Endothelial cell of umbilical vein (primary cell): ENCODE data around the gene CDIPT. TPM values are rescaled to one million over a fixed set of nuclear protein-coding genes. Genes with fewer than 3 reads are reported as not detected.

Experiments
- BruUV-seq: library from RNA; stranded (reverse); fragments of 400-500 nt; replicated peaks from 2 replicates; lab custom pipeline; 2021; lab: Mats Ljungman, UMichigan
- CTCF ChIA-PET: fragments of 300-600, 350-600 bp; sonication (Branson Sonifier 250); formaldehyde crosslinking; loops from one replicate; lab custom pipeline; 2021; ENCODE audit warnings: antibody characterized with exemption, inconsistent platforms; lab: Charles Lee
- POLR2A ChIA-PET: fragments of 300-600, 350-600 bp; sonication (Branson Sonifier 250); formaldehyde crosslinking; loops from one replicate; lab custom pipeline; 2021; ENCODE audit warnings: antibody characterized with exemption, inconsistent platforms; lab: Charles Lee
- DNase-seq: peaks from one replicate; pipeline ENCODE4 v3.0.0-alpha.2; 2011; ENCODE audit warnings: low read depth, low spot score
- FAIRE-seq: peaks from 2 replicates; lab custom pipeline; 2011; peaks lifted over from hg19 to GRCh38; lab: Jason Lieb, UNC
- H2AFZ ChIP-seq: 2 replicates; pipeline ENCODE4 v1.6.0; 2012; ENCODE audit warnings: low read depth, low read length, control low read depth, inconsistent platforms
- H3K27ac ChIP-seq: 2 replicates; pipeline ENCODE4 v1.5.1; 2011; ENCODE audit warnings: low read depth, mild to moderate bottlenecking, control low read depth, low read length, moderate library complexity; ENCODE audit not compliant: insufficient read depth
- H3K27me3 ChIP-seq, 2 experiments: 2 replicates each; pipeline versions ENCODE4 v1.6.0 to v1.6.1; 2011; ENCODE audit warnings: low read length in 2 of 2, mixed read lengths in 1 of 2; ENCODE audit not compliant: control insufficient read depth in 2 of 2, insufficient read depth in 2 of 2
- H3K36me3 ChIP-seq, 2 experiments: 2 replicates in 1 of 2; 3 replicates in 1 of 2; pipeline ENCODE4 v1.5.1; 2011; ENCODE audit warnings: low read length in 2 of 2, mild to moderate bottlenecking in 1 of 2, moderate library complexity in 1 of 2; ENCODE audit not compliant: control insufficient read depth in 2 of 2, insufficient read depth in 2 of 2; ENCODE audit errors: extremely low read depth in 1 of 2
- H3K4me1 ChIP-seq: 3 replicates; pipeline ENCODE4 v1.5.1; 2011; ENCODE audit warnings: mild to moderate bottlenecking, low read length; ENCODE audit not compliant: control insufficient read depth, insufficient read depth; ENCODE audit errors: extremely low read depth
- H3K4me2 ChIP-seq: 2 replicates; pipeline ENCODE4 v1.6.1; 2011; ENCODE audit warnings: low read length, control low read depth, mixed read lengths; ENCODE audit not compliant: insufficient read depth
- H3K4me3 ChIP-seq, 3 experiments: fragments of 200-600 bp in 1 of 3; sonication (generic), shearing (Covaris generic) in 1 of 3; replicated peaks in 1 of 3; 2 replicates each; pipeline ENCODE4 v1.5.1; 2011 to 2016; ENCODE audit warnings: control low read depth in 3 of 3, low read length in 3 of 3, mild to moderate bottlenecking in 2 of 3, inconsistent platforms in 1 of 3, low read depth in 1 of 3, moderate library complexity in 1 of 3; ENCODE audit not compliant: insufficient read depth in 1 of 3
- H3K79me2 ChIP-seq: 2 replicates; pipeline ENCODE4 v1.6.0; 2012; ENCODE audit warnings: low read length, inconsistent platforms; ENCODE audit not compliant: control insufficient read depth, insufficient read depth
- H3K9ac ChIP-seq: replicated peaks from 2 replicates; pipeline ENCODE3; 2011; ENCODE audit warnings: low read length, control low read depth; ENCODE audit not compliant: insufficient read depth; ENCODE audit errors: extremely low read depth
- H3K9me1 ChIP-seq: replicated peaks from 3 replicates; pipeline ENCODE4 v1.6.0; 2011; ENCODE audit warnings: mild to moderate bottlenecking, low read length; ENCODE audit not compliant: control insufficient read depth, insufficient read depth; ENCODE audit errors: extremely low read depth
- H3K9me3 ChIP-seq: replicated peaks from 2 replicates; pipeline ENCODE4 v1.5.1; 2012; ENCODE audit warnings: low read length, inconsistent platforms; ENCODE audit not compliant: control insufficient read depth, insufficient read depth
- H4K20me1 ChIP-seq: replicated peaks from 2 replicates; pipeline ENCODE3; 2011; ENCODE audit warnings: mild to moderate bottlenecking, low read length; ENCODE audit not compliant: control insufficient read depth, insufficient read depth; ENCODE audit errors: extremely low read depth
- CTCF ChIP-seq, 2 donors: IDR thresholded peaks; 1 replicate in 1 of 2; 2 replicates in 1 of 2; pipeline ENCODE4 v1.5.1; 2011; ENCODE audit warnings: low read length in 2 of 2, mild to moderate bottlenecking in 2 of 2, moderate library complexity in 2 of 2, control low read depth in 1 of 2, inconsistent platforms in 1 of 2, low read depth in 1 of 2; ENCODE audit not compliant: insufficient read depth in 1 of 2; ENCODE audit errors: extremely low read depth in 1 of 2
- EZH2 ChIP-seq: IDR thresholded peaks from 2 replicates; pipeline ENCODE4 v1.6.1; 2012; ENCODE audit warnings: borderline replicate concordance, low read depth, mild to moderate bottlenecking, moderate library complexity, low read length, inconsistent platforms; ENCODE audit not compliant: severe bottlenecking
- FOS ChIP-seq: IDR thresholded peaks from 2 replicates; pipeline ENCODE4 v1.6.1; 2011; ENCODE audit warnings: mild to moderate bottlenecking, low read length, moderate library complexity, borderline replicate concordance; ENCODE audit not compliant: insufficient read depth
- GATA2 ChIP-seq: IDR thresholded peaks from 2 replicates; pipeline ENCODE4 v1.7.0; 2011; ENCODE audit warnings: low read depth, mild to moderate bottlenecking, moderate library complexity, mixed read lengths, low read length; ENCODE audit not compliant: insufficient read length, insufficient read depth
- JUN ChIP-seq: IDR thresholded peaks from 2 replicates; pipeline ENCODE4 v1.6.1; 2011; ENCODE audit warnings: borderline replicate concordance, low read depth; ENCODE audit not compliant: insufficient read length, insufficient read depth
- MAX ChIP-seq: IDR thresholded peaks from 2 replicates; pipeline ENCODE4 v1.6.1; 2011; ENCODE audit not compliant: insufficient read depth, insufficient read length
- MYC ChIP-seq: IDR thresholded peaks from one replicate; pipeline ENCODE4 v1.6.1; 2011; ENCODE audit warnings: mild to moderate bottlenecking, low read depth, low read length
- POLR2A ChIP-seq: IDR thresholded peaks from 2 replicates; pipeline ENCODE4 v1.6.1; 2012; ENCODE audit warnings: low read depth, mild to moderate bottlenecking, control low read depth, low read length
- POLR2AphosphoS5 ChIP-seq: IDR thresholded peaks from 2 replicates; pipeline ENCODE4 v1.6.1; 2012; ENCODE audit warnings: low read depth, mild to moderate bottlenecking, control low read depth, low read length, moderate library complexity; ENCODE audit not compliant: insufficient read depth
- dilution Hi-C: fragments of 300-500 bp; cut with MboI; formaldehyde crosslinking; loops from one replicate; pipeline ENCODE4 v1.15.0; 2019; ENCODE audit warnings: low sequenced_read_pairs; ENCODE audit not compliant: extremely low pct_ligation_motif_present
- intact Hi-C: fragments of 100-400 bp; cut with micrococcal nuclease; formaldehyde crosslinking; loops from one replicate; pipeline ENCODE4 v1.10.0; 2022
- polyA plus RNA-seq, 4 experiments: library from polyadenylated mRNA; depleted of rRNA in 3 of 4; stranded (reverse) in 3 of 4; unstranded in 1 of 4; fragments of >200 nt; gene quantifications; 2 replicates each; pipeline versions ENCODE4 v1.2.1 to v1.2.3, GENCODE V29; 2011 to 2012; ENCODE audit warnings: missing spikeins in 1 of 4
- total RNA-seq: library from RNA; stranded (reverse); gene quantifications from 2 replicates; pipeline ENCODE4 v1.2.3, GENCODE V29; 2021

CDIPT gene
- total and polyA plus RNA-seq, 2 donors (not counting 3 experiments of a cell fraction or from before 2014, with no cell fraction given): 68.7 to 161 TPM

GRCh38 chr16:29837841-29838240 is 25.2 kb downstream of the CDIPT start:
- dilution Hi-C loops (no loop called here), intact Hi-C loops (no loop called here)
- peak; percentile 88 for DNase-seq
- ChIA-PET POLR2A (no interaction called here), CTCF (interaction anchor here (1.8 to 4.5 kb wide), 2 partner anchors 11 to 53 kb away, joined by 5 to 46 read pairs; no protein-coding TSS in a partner anchor)
- TF ChIP-seq MAX: no peak
- TF ChIP-seq CTCF (IDR thresholded peaks at IDR 0.05; ENCODE audit: extremely low read depth in 1 of 2, insufficient read depth in 1 of 2, low read depth in 1 of 2, low read length in 2 of 2): no peak
- no peak for TF ChIP-seq POLR2AphosphoS5
- TF ChIP-seq GATA2: no peak
- no peak for TF ChIP-seq FOS
- TF ChIP-seq JUN: no peak
- no peak for TF ChIP-seq EZH2
- TF ChIP-seq POLR2A: no peak
- TF ChIP-seq MYC: no peak
- H3K9ac ChIP-seq: no peak overlapping the region
- no peak overlapping the region for H3K27ac ChIP-seq
- H3K9me1 ChIP-seq: no peaks in the 10 kb centered on the region
- BruUV-seq: no TSS peak
- no peak overlapping the region for H3K4me2 ChIP-seq
- H3K36me3 ChIP-seq: peaks cover 0 to 21% of the 10 kb centered on the region in 2 experiments
- no peaks in the 10 kb centered on the region for H3K27me3 ChIP-seq
- H3K4me1 ChIP-seq: no peaks in the 10 kb centered on the region
- H2AFZ ChIP-seq: no peak overlapping the region
- no peak overlapping the region for H3K4me3 ChIP-seq
- no peaks in the 10 kb centered on the region for H3K79me2 ChIP-seq
- no peaks in the 10 kb centered on the region for H3K9me3 ChIP-seq
- peak; percentile 42 for FAIRE-seq
- no peaks in the 10 kb centered on the region for H4K20me1 ChIP-seq
